Measurements from ENCODE around the gene DEGS1.

Gene DEGS1

DNA sequence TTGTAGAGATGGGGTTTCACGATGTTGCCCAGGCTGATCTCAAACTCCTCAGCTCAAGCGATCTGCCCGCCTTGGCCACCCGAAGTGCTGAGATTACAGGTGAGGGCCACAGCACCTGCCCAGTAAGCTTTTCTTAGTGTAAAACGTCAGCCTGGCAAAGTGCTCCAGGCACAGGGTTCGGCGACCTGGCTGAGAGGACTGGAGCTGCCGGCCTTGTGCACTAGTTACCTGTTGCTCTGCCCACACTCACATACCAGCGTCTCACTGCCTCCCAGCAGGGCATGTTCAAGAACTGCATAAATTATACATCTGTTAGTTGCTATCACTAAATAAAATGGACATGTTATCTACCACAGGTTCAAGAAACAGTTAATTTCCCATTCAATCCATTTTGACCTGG, 55.2 kb downstream of the DEGS1 start:
- H3K9me3 ChIP-seq, result no peaks in the 10 kb centered on the region
- H3K27me3 ChIP-seq (ENCODE audit: low read depth), result no peaks in the 10 kb centered on the region
- in situ Hi-C loops (cut with MboI; ENCODE audit: low sequenced_read_pairs), result no loop called here
- peaks cover 5% of the 10 kb centered on the region; the same call in 1 of the 2 replicates for H3K36me3 ChIP-seq (replicated peaks)
- H3K4me3 ChIP-seq, result no peak overlapping the region
- DNase-seq (ENCODE audit: low spot score in 2 of 2), result no peak
- H3K4me1 ChIP-seq, result peaks cover 21% of the 10 kb centered on the region

DNA sequence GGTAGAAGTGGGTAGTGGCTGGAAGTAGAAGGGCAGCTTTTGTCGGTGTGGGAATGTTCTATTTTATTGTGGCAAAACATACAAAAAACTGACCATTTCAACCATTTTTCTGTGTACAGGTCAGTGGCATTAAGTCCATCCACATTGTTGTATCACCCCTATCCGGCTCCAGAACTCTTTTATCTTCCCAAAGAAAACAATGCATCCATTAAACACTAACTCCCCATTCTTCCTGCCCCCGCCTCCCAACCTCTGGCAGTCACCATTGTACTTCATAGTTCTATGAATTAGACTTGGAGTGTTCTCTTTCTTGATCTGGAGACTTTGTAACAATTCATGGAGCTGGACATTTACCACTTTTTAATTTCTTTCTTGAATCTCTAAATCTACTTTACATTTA, 55.7 kb downstream of the DEGS1 start:
- H3K9me3 ChIP-seq, result no peaks in the 10 kb centered on the region
- DNase-seq (ENCODE audit: low spot score in 2 of 2), result no peak
- H3K4me3 ChIP-seq, result no peak overlapping the region
- in situ Hi-C loops (cut with MboI; ENCODE audit: low sequenced_read_pairs), result no loop called here
- peaks cover 21% of the 10 kb centered on the region for H3K4me1 ChIP-seq
- H3K36me3 ChIP-seq (replicated peaks), result peaks cover 4% of the 10 kb centered on the region; the same call in 1 of the 2 replicates
- no peaks in the 10 kb centered on the region for H3K27me3 ChIP-seq (ENCODE audit: low read depth)
